ENCODE data around the gene ARNT2. TPM values are rescaled to one million over a fixed set of nuclear protein-coding genes. Genes with fewer than 3 reads are reported as not detected.

Gene ARNT2
- polyA plus RNA-seq, 2 of the 4 experiments (the other 2 are of a cell fraction): 8.9 to 17.0 TPM

- 64% methylated on average over 3 of the region's 3 CpGs for WGBS (ENCODE audit: missing lambda C conversion rate)
- Histone ChIP-seq H3K4me2 (peak overlapping the region; percentile 37; the same call in 2 of the 3 replicates), H3K4me3 (no peak overlapping the region), H3K4me1 (peaks cover 21% of the 10 kb centered on the region), H3K9me3 (no peaks in the 10 kb centered on the region), H3K27ac (no peak overlapping the region)
- ChIA-PET CTCF (interaction anchor here (0.6 to 2.5 kb wide), 6 partner anchors 13 to 230 kb away, joined by 3 to 13 read pairs (median 3); no protein-coding TSS in a partner anchor), POLR2A (no interaction called here)
- DNase-seq (ENCODE audit: low read depth in 1 of 2, low spot score in 1 of 2): no peak
- ATAC-seq: no peak
- FAIRE-seq: no peak
- TF ChIP-seq CHD2 (IDR thresholded peaks at IDR 0.05; ENCODE audit: low read length, partially characterized antibody): no peak
- no peak for TF ChIP-seq NPAS2 (CRISPR knock-in tag; IDR thresholded peaks at IDR 0.05; ENCODE audit: borderline replicate concordance)
- TF ChIP-seq SMC3 (IDR thresholded peaks at IDR 0.05): no peak
- TF ChIP-seq MAZ (IDR thresholded peaks at IDR 0.05; ENCODE audit: borderline replicate concordance, low read depth, low read length): no peak
- TF ChIP-seq TFCP2L1 (CRISPR knock-in tag; IDR thresholded peaks at IDR 0.05): no peak
Observed at GRCh38 chr15:80549654-80550053, 145.5 kb downstream of the ARNT2 start.

GRCh38 chr15:80550219-80550907, 146.2 kb downstream of the ARNT2 start:
- 22% methylated on average over 5 of the region's 5 CpGs for WGBS (ENCODE audit: missing lambda C conversion rate)
- Histone ChIP-seq H3K27ac (no peak overlapping the region), H3K4me3 (no peak overlapping the region), H3K4me1 (peaks cover 21% of the 10 kb centered on the region), H3K9me3 (no peaks in the 10 kb centered on the region), H3K4me2 (peak overlapping the region; percentile 37)
- TF ChIP-seq PBX3 (IDR thresholded peaks at IDR 0.05): no peak
- TF ChIP-seq POLR2A (IDR thresholded peaks at IDR 0.05; ENCODE audit: low read length): no peak
- TF ChIP-seq CEBPB (IDR thresholded peaks at IDR 0.05): no peak
- TF ChIP-seq CBX8 (IDR thresholded peaks at IDR 0.05): no peak
- no peak for TF ChIP-seq RNF2 (IDR thresholded peaks at IDR 0.05; ENCODE audit: borderline replicate concordance, low read depth)
- TF ChIP-seq HES2 (IDR thresholded peaks at IDR 0.05): no peak
- TF ChIP-seq MAX (IDR thresholded peaks at IDR 0.05): no peak
- no peak for TF ChIP-seq MYC (IDR thresholded peaks at IDR 0.05; ENCODE audit: borderline replicate concordance, low read length)
- TF ChIP-seq TFCP2L1 (CRISPR knock-in tag; IDR thresholded peaks at IDR 0.05): no peak
- TF ChIP-seq RCOR1 (IDR thresholded peaks at IDR 0.05; ENCODE audit: low read depth, low read length): no peak
- no peak for TF ChIP-seq PHF8 (IDR thresholded peaks at IDR 0.05; ENCODE audit: borderline replicate concordance, low read depth)
- ATAC-seq: peak; percentile 63 to 75
- POLR2A ChIA-PET: no interaction called here
- FAIRE-seq: peak; percentile 78
- CTCF ChIA-PET: interaction anchor here (0.6 to 2.5 kb wide), 3 partner anchors 12 to 226 kb away, joined by 3 to 13 read pairs (median 7); no protein-coding TSS in a partner anchor
- DNase-seq (ENCODE audit: low read depth in 1 of 2, low spot score in 1 of 2): peak in 1 of 2 experiments; percentile 32

GRCh38 chr15:80550908-80551260, 146.7 kb downstream of the ARNT2 start:
- ATAC-seq (no peak), FAIRE-seq (peak; percentile 43), DNase-seq (ENCODE audit: low read depth in 1 of 2, low spot score in 1 of 2) (no peak)
- WGBS (ENCODE audit: missing lambda C conversion rate): 47% methylated on average over 4 of the region's 4 CpGs
- ChIA-PET CTCF (interaction anchor here (1.0 to 1.5 kb wide), 3 partner anchors 17 to 95 kb away, joined by 3 to 7 read pairs (median 3); no protein-coding TSS in a partner anchor), POLR2A (no interaction called here)
- Histone ChIP-seq H3K4me3 (no peak overlapping the region), H3K4me1 (peaks cover 21% of the 10 kb centered on the region), H3K4me2 (peak overlapping the region; percentile 37; the same call in 1 of the 3 replicates), H3K9me3 (no peaks in the 10 kb centered on the region), H3K27ac (no peak overlapping the region)
- no peak for TF ChIP-seq MAZ (IDR thresholded peaks at IDR 0.05; ENCODE audit: borderline replicate concordance, low read depth, low read length)
- no peak for TF ChIP-seq RNF2 (IDR thresholded peaks at IDR 0.05; ENCODE audit: borderline replicate concordance, low read depth)
- no peak for TF ChIP-seq PHF8 (IDR thresholded peaks at IDR 0.05; ENCODE audit: borderline replicate concordance, low read depth)
- no peak for TF ChIP-seq HDAC2 (IDR thresholded peaks at IDR 0.05)
- no peak for TF ChIP-seq EP300 (IDR thresholded peaks at IDR 0.05)
- no peak for TF ChIP-seq E2F6 (IDR thresholded peaks at IDR 0.05; ENCODE audit: borderline replicate concordance, low read depth)
- TF ChIP-seq REST (IDR thresholded peaks at IDR 0.05): no peak
- TF ChIP-seq USF2 (IDR thresholded peaks at IDR 0.05): no peak
- TF ChIP-seq TP53 (CRISPR knock-in tag; IDR thresholded peaks at IDR 0.05): no peak
- no peak for TF ChIP-seq NPAS2 (CRISPR knock-in tag; IDR thresholded peaks at IDR 0.05; ENCODE audit: borderline replicate concordance)
- TF ChIP-seq POLR2A (IDR thresholded peaks at IDR 0.05; ENCODE audit: low read length): no peak
- TF ChIP-seq HEYL (CRISPR knock-in tag; IDR thresholded peaks at IDR 0.05): no peak
- no peak for TF ChIP-seq HMGXB4 (CRISPR knock-in tag; IDR thresholded peaks at IDR 0.05; ENCODE audit: borderline replicate concordance)
- TF ChIP-seq SREBF2 (IDR thresholded peaks at IDR 0.05): no peak

Measured in A549 (cell line).